Liver (tissue), 9 donors: ENCODE measurements around the gene CCNL1. TPM values are rescaled to one million over a fixed set of nuclear protein-coding genes. Genes with fewer than 3 reads are reported as not detected.
A peak's percentile ranks its signal among the peaks of the same experiment; 100 is the strongest.

ENCODE experiments used
- DNase-seq: peaks from one replicate; pipeline ENCODE4 v3.0.0-alpha.2; 2017; ENCODE audit warnings: low spot score
- H3K27ac ChIP-seq, 2 donors: one replicate each; pipeline ENCODE4 v1.7.0; 2013; ENCODE audit warnings: inconsistent platforms in 2 of 2, low read length in 2 of 2, control low read depth in 1 of 2, low read depth in 1 of 2, mild to moderate bottlenecking in 1 of 2
- H3K27me3 ChIP-seq, 4 donors: one replicate each; pipeline versions ENCODE4 v1.6.1 to v1.7.0; 2013; ENCODE audit warnings: low read length in 3 of 4, inconsistent platforms in 1 of 4, mild to moderate bottlenecking in 1 of 4, moderate library complexity in 1 of 4; ENCODE audit not compliant: control insufficient read depth in 4 of 4, insufficient read depth in 4 of 4
- H3K36me3 ChIP-seq, 4 donors: one replicate each; pipeline versions ENCODE4 v1.6.1 to v1.7.0; 2013; ENCODE audit warnings: low read length in 3 of 4, mild to moderate bottlenecking in 3 of 4, low read depth in 1 of 4, moderate library complexity in 1 of 4; ENCODE audit not compliant: control insufficient read depth in 4 of 4, insufficient read depth in 3 of 4
- H3K4me1 ChIP-seq, 4 donors: one replicate each; pipeline versions ENCODE4 v1.6.1 to v1.7.0; 2013; ENCODE audit warnings: low read length in 3 of 4, mild to moderate bottlenecking in 3 of 4, moderate library complexity in 1 of 4; ENCODE audit not compliant: control insufficient read depth in 4 of 4, insufficient read depth in 4 of 4
- H3K4me3 ChIP-seq, 3 donors: one replicate each; pipeline versions ENCODE4 v1.6.1 to v1.7.0; 2013; ENCODE audit warnings: low read length in 3 of 3, control low read depth in 1 of 3, low read depth in 1 of 3, mild to moderate bottlenecking in 1 of 3
- H3K9ac ChIP-seq, 2 donors: one replicate each; pipeline ENCODE4 v1.7.0; 2013; ENCODE audit warnings: low read length in 2 of 2, mild to moderate bottlenecking in 2 of 2, moderate library complexity in 2 of 2, control low read depth in 1 of 2, low read depth in 1 of 2
- H3K9me3 ChIP-seq, 4 donors: one replicate each; pipeline versions ENCODE4 v1.6.1 to v1.7.0; 2013; ENCODE audit warnings: low read length in 3 of 4; ENCODE audit not compliant: control insufficient read depth in 4 of 4
- CTCF ChIP-seq: fragments of 150-350 bp; IDR thresholded peaks from 2 replicates; pipeline ENCODE4 v1.5.1; 2017; ENCODE audit warnings: improper control_type of control experiment, low read depth, low read length; ENCODE audit not compliant: missing input control
- FOXA1 ChIP-seq: IDR thresholded peaks from 2 replicates; pipeline ENCODE4 v1.6.1; 2016; ENCODE audit warnings: antibody characterized with exemption
- FOXA2 ChIP-seq: IDR thresholded peaks from 2 replicates; pipeline ENCODE4 v1.6.1; 2016; ENCODE audit warnings: antibody characterized with exemption
- GABPA ChIP-seq, 2 donors: IDR thresholded peaks in 1 of 2; conservative IDR thresholded peaks in 1 of 2; 2 replicates each; pipeline ENCODE4 v1.6.1; 2016; ENCODE audit warnings: antibody characterized with exemption in 2 of 2, mild to moderate bottlenecking in 1 of 2, moderate library complexity in 1 of 2
- HNF4G ChIP-seq: IDR thresholded peaks from 2 replicates; pipeline ENCODE4 v1.6.1; 2016; ENCODE audit warnings: antibody characterized with exemption
- JUND ChIP-seq, 2 donors: IDR thresholded peaks; 2 replicates each; pipeline ENCODE4 v1.6.1; 2016; ENCODE audit warnings: antibody characterized with exemption in 2 of 2
- NR2F2 ChIP-seq: IDR thresholded peaks from 2 replicates; pipeline ENCODE4 v1.6.1; 2016; ENCODE audit warnings: antibody characterized with exemption
- RAD21 ChIP-seq, 2 donors: IDR thresholded peaks; 2 replicates each; pipeline ENCODE4 v1.6.1; 2016; ENCODE audit warnings: antibody characterized with exemption in 2 of 2, mild to moderate bottlenecking in 2 of 2
- REST ChIP-seq: IDR thresholded peaks from 2 replicates; pipeline ENCODE4 v1.6.1; 2016; ENCODE audit warnings: antibody characterized with exemption, mild to moderate bottlenecking
- RXRA ChIP-seq, 2 donors: IDR thresholded peaks; 2 replicates each; pipeline ENCODE4 v1.6.1; 2017 to 2018; ENCODE audit warnings: antibody characterized with exemption in 2 of 2, mild to moderate bottlenecking in 1 of 2
- SP1 ChIP-seq: IDR thresholded peaks from 2 replicates; pipeline ENCODE4 v1.6.1; 2018; ENCODE audit warnings: antibody characterized with exemption, mild to moderate bottlenecking
- TAF1 ChIP-seq: conservative IDR thresholded peaks from 2 replicates; pipeline ENCODE4 v1.6.1; 2016; ENCODE audit warnings: antibody characterized with exemption, mild to moderate bottlenecking
- YY1 ChIP-seq: IDR thresholded peaks from 2 replicates; pipeline ENCODE4 v1.6.1; 2016; ENCODE audit warnings: antibody characterized with exemption, mild to moderate bottlenecking
- ZBTB33 ChIP-seq: IDR thresholded peaks from 2 replicates; pipeline ENCODE4 v1.6.1; 2016; ENCODE audit warnings: antibody characterized with exemption
- WGBS: extraction: QIAGEN DNeasy Blood & Tissue Kit; methylation state at CpG from one replicate; pipeline ENCODE4 v1.1.7; 2013; 5-methylcytosine and 5-hydroxymethylcytosine counted together
- polyA plus RNA-seq, 2 donors: library from polyadenylated mRNA; stranded (reverse) in 1 of 2; unstranded in 1 of 2; fragments of 200-250 nt in 1 of 2; fragments of >200 nt in 1 of 2; fragmentation: Nextera tagmentation in 1 of 2; extraction: Ambion mirVana in 1 of 2; gene quantifications; one replicate each; pipeline versions ENCODE4 v1.2.1 to v1.2.3, GENCODE V29; 2013 to 2015
- total RNA-seq, 2 donors: library from RNA; depleted of rRNA; stranded (reverse); fragments of >200 nt; gene quantifications; one replicate each; pipeline ENCODE4 v1.2.3, GENCODE V29; 2014
- TF ChIP-seq, protein P1 (sequence below): IDR thresholded peaks from 2 replicates; pipeline ENCODE4 v1.6.1; 2016; ENCODE audit warnings: antibody characterized with exemption
- donor health status: healthy.
- donor health status: healthy.
- donor health status: healthy.
- donor health status: healthy.
- donor health status: healthy.

CCNL1 gene
- total and polyA plus RNA-seq, 4 donors, result 22.7 to 163 (median 95.0) TPM

GRCh38 chr3:157176934-157177333, 17.0 kb upstream of the CCNL1 start:
- Histone ChIP-seq H3K9ac (no peak overlapping the region), H3K36me3 (no peaks in the 10 kb centered on the region), H3K4me1 (peaks cover 0 to 13% (median 3%) of the 10 kb centered on the region in 4 donors), H3K27ac (no peak overlapping the region), H3K27me3 (no peaks in the 10 kb centered on the region), H3K4me3 (no peak overlapping the region), H3K9me3 (no peaks in the 10 kb centered on the region)
- TF ChIP-seq GABPA (IDR thresholded peaks at IDR 0.05 in 1 of 2, conservative IDR thresholded peaks at IDR 0.05 in 1 of 2) (no peak), FOXA1 (no peak), REST (no peak), NR2F2 (no peak), RAD21 (IDR thresholded peaks at IDR 0.05) (no peak), TAF1 (no peak), FOXA2 (no peak), JUND (IDR thresholded peaks at IDR 0.05) (no peak), HNF4G (no peak), RXRA (IDR thresholded peaks at IDR 0.05) (no peak), YY1 (no peak), CTCF (no peak)
- 97% methylated on average over 10 of the region's 10 CpGs for WGBS
- DNase-seq, result no peak

DNA sequence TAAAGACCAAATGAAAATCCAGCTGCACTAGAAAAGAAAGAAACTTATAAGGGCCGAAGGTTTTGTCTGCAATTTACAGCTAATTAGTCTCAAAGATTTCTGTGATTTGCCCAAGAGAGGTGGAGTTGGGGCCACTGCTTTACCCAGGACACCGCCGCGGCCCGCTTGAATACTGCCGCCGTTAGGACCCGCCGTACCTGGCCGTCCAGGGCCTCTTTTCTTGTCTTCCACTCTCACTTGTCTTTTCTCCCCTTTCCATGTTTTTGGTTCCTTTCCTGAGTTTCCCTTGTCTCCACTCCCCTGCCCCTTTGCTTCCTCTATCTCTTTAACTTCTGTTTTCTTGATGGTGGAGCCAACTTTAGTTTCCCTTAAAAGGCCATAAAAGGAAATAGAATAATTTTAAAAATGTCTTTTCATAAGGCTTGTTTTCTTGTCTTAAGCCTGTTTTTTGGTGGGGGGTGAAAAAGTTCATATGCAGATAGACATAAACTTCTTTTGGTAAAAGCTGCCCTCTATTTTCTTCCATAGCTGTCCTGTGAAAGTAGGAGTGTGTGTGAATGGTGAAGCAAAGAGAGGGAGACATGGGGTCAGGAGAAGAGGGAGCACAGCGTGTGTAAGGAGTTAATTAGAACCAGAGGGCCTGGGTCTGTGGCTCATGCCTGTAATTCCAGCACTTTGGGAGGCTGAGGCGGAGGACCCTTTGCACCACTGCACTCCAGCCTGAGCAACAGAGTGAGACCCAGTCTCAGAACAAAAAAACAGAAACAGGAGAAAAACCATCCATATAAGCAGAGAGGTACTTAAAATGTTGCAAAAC, 16.0 kb upstream of the CCNL1 start:
- TF ChIP-seq REST (no peak), ZBTB33 (no peak), SP1 (no peak), RXRA (IDR thresholded peaks at IDR 0.05) (no peak), GABPA (IDR thresholded peaks at IDR 0.05 in 1 of 2, conservative IDR thresholded peaks at IDR 0.05 in 1 of 2) (no peak), CTCF (no peak), FOXA1 (no peak)
- TF ChIP-seq, protein P1, sequence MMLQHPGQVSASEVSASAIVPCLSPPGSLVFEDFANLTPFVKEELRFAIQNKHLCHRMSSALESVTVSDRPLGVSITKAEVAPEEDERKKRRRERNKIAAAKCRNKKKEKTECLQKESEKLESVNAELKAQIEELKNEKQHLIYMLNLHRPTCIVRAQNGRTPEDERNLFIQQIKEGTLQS, result no peak

More for the DNA sequence above, 16.0 kb upstream of the CCNL1 start:
- Histone ChIP-seq H3K4me1 (peaks cover 0 to 13% (median 3%) of the 10 kb centered on the region in 4 donors), H3K27me3 (no peaks in the 10 kb centered on the region), H3K9me3 (no peaks in the 10 kb centered on the region), H3K36me3 (no peaks in the 10 kb centered on the region), H3K27ac (peak overlapping the region; percentile 90 to 94), H3K9ac (peak overlapping the region; percentile 93 to 99), H3K4me3 (peak overlapping the region; percentile 66 to 95 (median 80))
- WGBS, result 9% methylated on average over 12 of the region's 12 CpGs
- peak; percentile 48 for DNase-seq
